Astrocyte (in vitro differentiated cells and primary cell): Measurements from ENCODE around the gene VEGFA.

Source experiments
- EZH2 ChIP-seq: IDR thresholded peaks from 2 replicates; pipeline ENCODE4 v1.6.1; 2012; ENCODE audit warnings: mild to moderate bottlenecking, low read length, inconsistent platforms; ENCODE audit not compliant: insufficient read depth
- TF ChIP-seq, protein P1 (sequence below): IDR thresholded peaks from 2 replicates; pipeline ENCODE4 v1.5.1; 2011; ENCODE audit warnings: low read depth, mild to moderate bottlenecking, inconsistent platforms, low read length, moderate library complexity; ENCODE audit not compliant: insufficient read depth

GRCh38 chr6:43744491-43744890 lies 25.5 kb upstream of the VEGFA start:
- TF ChIP-seq, protein P1, sequence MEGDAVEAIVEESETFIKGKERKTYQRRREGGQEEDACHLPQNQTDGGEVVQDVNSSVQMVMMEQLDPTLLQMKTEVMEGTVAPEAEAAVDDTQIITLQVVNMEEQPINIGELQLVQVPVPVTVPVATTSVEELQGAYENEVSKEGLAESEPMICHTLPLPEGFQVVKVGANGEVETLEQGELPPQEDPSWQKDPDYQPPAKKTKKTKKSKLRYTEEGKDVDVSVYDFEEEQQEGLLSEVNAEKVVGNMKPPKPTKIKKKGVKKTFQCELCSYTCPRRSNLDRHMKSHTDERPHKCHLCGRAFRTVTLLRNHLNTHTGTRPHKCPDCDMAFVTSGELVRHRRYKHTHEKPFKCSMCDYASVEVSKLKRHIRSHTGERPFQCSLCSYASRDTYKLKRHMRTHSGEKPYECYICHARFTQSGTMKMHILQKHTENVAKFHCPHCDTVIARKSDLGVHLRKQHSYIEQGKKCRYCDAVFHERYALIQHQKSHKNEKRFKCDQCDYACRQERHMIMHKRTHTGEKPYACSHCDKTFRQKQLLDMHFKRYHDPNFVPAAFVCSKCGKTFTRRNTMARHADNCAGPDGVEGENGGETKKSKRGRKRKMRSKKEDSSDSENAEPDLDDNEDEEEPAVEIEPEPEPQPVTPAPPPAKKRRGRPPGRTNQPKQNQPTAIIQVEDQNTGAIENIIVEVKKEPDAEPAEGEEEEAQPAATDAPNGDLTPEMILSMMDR = no peak
- no peak for TF ChIP-seq EZH2
